Measurements from ENCODE around the gene PANX2. TPM values are rescaled to one million over a fixed set of nuclear protein-coding genes. Genes with fewer than 3 reads are reported as not detected.
"Not testable (repeated sequence)": the region's sequence is repeated elsewhere in the genome, so short reads cannot be mapped to it uniquely, and the experiment has no call there.

The PANX2 gene, protein sequence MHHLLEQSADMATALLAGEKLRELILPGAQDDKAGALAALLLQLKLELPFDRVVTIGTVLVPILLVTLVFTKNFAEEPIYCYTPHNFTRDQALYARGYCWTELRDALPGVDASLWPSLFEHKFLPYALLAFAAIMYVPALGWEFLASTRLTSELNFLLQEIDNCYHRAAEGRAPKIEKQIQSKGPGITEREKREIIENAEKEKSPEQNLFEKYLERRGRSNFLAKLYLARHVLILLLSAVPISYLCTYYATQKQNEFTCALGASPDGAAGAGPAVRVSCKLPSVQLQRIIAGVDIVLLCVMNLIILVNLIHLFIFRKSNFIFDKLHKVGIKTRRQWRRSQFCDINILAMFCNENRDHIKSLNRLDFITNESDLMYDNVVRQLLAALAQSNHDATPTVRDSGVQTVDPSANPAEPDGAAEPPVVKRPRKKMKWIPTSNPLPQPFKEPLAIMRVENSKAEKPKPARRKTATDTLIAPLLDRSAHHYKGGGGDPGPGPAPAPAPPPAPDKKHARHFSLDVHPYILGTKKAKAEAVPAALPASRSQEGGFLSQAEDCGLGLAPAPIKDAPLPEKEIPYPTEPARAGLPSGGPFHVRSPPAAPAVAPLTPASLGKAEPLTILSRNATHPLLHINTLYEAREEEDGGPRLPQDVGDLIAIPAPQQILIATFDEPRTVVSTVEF
- 0.54 and 3.3 TPM in 2 replicates for total RNA-seq (2014; rRNA removed; shearing (Covaris generic))

DNA sequence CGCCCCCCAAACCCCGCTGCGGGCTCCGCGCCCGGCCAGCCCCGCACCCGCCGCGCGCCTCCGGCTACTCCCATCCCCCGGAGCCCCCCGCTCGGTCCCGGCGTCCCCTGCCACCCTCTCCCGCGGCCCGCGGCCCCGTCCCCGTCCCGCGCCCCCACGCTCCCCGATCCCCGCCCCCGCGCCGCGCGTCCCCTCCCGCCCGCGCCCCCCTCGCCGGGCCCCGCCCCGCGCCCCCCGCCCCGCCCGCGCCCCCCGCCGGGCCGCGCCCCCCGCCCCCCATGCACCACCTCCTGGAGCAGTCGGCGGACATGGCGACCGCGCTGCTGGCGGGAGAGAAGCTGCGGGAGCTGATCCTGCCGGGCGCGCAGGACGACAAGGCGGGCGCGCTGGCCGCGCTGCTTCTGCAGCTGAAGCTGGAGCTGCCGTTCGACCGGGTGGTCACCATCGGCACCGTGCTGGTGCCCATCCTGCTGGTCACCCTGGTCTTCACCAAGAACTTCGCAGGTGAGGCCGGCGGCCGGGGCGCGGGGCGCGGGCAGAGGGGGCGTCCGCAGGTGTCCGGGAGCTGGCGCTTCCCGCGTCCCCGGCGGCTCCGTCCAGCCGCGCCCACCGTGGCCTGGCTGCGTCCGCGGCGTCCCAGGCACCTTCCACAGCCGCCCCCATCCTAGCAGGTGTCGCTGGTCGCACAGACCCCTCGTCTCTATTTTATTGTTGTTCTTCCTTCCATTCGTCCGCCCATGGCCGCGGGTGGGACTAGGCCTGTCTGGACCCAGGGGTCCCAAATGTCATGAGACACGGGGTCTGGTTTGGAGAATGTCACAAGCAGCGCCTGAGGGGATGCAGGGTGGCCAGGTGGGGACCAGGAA lies at the start of gene PANX2:
TSS of gene PANX2 (plus strand) at position 279 of the 866 bp plus-strand sequence. CDS start at position 279, 0 bp downstream.
- DNase-seq (ENCODE audit: low read depth): no peak

DNA sequence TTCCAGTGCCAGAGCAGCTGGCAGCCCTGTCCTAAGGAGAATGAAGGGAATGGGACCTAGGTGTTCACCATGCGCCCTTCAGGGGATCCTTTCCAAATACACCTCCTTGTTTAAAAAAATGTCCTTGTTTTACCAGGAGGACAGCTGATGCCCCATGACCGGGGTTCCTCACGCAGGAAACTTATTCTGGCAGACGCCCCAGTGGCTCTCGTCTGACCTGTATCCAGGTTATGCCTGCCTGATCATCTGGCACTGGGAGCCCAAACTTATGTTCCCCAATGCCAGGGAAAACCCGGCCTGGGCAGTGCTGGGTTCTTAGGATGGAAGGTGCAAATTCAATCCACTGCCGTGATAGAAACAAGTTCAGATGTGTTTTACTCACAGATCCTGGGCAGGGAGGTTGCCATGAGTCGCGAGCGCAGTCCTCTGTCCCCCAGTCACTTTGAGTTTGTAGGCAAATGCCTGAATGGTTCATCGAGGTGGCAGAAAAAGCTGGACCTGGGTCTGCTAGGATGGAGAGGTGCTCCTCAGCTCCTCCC lies 49.3 kb upstream of the PANX2 start:
- DNase-seq (ENCODE audit: low read depth): no peak

DNA sequence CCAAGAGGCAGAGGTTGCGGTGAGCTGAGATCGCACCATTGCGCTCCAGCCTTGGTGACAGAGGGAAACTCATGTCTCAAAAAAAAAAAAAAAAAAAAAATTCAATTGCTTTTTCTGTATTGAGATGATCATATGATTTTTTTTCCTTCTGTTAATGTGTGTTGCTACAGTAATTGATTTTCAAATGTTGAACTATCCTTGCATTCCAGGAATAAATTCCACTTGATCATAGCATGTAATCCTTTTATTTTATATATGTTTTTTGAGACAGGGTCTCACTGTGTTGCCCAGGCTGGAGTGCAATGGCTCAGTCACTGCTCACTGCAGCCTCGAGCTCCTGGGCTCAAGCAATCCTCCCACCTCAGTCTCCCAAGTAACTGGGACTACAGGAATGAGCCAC lies 47.4 kb upstream of the PANX2 start:
- no peak for DNase-seq (ENCODE audit: low read depth)

DNA sequence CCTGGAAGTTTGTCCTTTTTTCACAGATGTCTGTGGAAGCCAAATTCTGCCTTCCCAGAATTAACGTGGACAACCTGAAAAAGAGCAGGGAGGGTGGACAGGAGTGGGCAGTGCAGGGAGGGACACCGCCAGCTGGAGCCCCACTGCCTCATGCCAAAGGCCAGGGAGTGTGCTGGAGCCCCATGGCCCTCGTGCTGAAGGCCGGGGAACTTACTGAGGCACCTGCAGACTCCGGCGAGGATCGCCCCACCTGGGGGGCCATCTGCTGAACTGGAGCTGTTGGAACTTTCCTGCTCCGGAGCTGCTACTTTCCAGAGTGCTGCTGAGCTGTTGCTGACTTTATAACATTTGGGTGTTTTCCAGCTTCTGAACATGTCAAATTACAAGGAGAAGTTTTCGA lies 45.5 kb upstream of the PANX2 start:
- no peak for DNase-seq (ENCODE audit: low read depth)

DNA sequence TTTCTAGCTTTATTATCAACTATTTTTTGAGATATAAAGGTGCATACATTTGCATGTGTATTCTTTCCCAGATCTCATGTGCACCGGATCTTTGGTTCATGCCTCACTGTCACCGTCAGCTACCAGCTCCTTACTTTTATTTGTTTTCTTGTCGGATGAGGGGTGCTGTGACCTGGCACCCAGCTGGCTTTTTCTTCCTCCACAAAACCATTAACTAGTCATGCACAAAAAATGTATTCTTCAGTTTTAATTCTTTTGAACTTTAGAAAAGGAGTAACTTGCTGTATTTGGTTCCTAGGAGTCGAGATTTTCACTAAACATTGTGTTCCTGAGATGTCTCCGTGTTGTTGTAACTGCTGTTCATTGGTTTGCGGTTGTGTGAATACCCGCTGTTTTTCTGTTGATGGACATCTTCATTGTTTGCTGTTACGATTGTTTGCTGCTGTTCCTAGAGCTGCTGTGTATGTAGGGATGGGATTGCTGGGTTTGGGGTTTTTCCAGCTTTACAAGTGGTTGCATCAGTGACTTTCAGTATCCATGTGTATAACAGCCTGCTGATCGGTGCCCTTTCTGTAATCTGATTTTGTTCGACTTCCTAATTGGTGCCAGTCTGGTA lies 41.3 kb upstream of the PANX2 start:
- DNase-seq (ENCODE audit: low read depth): no peak

DNA sequence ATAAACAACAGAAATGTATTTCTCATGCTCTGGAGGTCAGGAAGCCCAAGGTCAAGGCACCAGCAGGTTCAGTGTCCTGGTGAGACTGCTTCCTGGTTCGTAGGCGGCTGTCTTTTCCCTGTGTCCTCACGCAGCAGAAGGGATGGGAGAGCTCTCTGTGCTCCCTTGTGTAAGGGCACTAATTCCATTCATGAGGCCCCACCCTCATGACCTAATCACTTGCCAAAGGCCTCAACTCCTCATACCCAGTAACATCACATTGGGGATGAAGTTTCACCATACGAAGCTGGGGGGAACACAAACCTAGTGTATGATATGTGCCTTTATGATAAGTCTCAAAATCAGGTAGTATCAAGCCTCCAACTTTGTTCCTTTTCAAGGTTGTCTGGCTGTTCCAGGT lies 38.6 kb upstream of the PANX2 start:
- DNase-seq (ENCODE audit: low read depth): no peak

DNA sequence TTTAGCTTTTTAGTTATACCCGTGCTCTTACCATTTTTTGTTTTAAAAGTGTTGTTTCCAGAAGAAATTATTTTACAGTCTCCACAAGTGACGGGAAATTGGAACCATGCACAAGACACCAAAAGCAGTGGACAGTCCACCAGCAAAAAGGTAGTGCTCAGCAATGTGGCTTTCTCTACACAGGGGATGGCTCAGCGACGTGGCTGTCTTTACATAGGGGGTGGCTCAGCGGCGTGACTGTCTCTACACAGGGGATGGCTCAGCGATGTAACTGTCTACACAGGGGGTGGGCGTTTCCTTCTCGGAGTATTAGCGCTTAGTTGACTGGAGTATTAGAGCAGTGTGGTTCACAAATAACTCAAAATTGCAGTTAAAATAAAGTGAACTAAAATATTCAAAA lies 36.0 kb upstream of the PANX2 start:
- DNase-seq (ENCODE audit: low read depth): no peak

DNA sequence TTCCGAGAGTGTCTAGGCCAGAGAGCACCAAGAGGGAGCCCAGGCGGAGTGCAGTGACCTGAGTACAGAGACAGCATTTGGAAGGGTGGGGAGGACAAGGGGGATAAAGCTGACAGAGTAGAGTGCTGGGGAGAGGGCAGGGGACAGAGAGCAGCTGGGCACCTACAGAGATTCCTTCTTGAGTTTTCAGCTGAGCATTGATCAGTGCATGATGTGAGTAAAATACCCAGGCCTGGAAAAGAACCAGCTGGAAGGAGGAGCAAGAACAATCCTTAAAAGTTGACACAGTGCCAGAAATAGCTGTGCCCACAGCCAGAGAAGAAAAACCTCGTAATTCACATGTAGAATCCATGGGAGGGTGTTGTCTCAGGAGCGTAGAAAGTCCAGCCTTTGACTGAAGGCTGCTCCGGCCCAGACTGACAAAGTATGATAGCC lies 33.9 kb upstream of the PANX2 start:
- DNase-seq (ENCODE audit: low read depth): no peak

DNA sequence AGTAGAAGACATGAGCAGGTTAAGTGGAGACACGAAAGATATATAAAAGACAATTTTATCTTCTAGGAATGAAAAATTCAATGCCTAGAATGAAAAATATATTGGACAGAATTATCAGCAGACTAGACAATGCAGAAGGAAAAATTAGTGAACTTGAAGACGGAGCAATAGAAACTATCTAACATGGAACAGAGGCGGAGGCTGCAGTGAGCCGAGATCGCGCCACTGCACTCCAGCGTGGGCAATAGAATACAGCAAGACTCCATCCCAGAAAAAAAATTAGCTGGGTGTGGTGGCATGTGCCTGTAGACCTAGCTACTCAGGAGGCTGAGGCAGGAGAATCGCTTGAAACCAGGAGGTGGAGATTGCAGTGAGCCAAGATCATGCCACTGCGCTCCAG lies 33.3 kb upstream of the PANX2 start:
- DNase-seq (ENCODE audit: low read depth): not testable (repeated sequence)

DNA sequence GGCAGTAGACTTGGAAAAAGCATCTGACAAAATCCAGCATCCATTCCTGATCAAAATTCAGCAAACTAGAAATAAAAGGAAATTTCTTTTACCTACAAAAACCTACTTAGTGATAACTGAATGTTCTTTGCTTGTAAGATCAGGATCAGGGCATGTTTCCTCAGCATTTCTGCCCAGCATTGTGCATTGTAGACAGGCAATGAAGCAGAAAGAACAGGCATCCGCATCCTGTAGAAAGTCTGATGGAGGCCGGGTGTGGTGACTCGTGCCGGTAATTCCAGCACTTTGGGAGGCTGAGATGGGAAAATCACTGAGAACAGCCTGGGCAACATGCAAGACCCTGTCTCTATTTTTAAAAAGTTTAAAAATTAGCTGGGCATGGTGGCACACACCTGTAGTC lies 32.5 kb upstream of the PANX2 start:
- peak; percentile 15 for DNase-seq (ENCODE audit: low read depth)

DNA sequence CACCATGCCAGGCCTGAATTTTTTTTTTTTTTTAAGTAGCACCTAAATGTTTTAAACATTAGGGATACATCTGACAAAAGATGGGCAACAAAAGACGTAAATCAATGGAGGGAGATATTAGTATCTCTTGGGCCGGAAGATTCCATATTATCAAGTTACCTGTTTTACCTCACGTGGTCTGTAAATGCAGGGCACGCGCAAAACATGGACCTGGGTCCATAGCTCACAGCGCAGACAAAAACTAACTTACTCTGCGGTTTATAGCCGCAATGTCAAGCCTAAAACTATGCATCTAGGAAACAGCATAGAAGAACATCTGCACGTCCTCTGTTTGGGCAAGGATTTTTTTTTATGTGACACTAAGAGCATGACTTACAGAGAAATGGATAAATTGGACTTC lies 31.5 kb upstream of the PANX2 start:
- DNase-seq (ENCODE audit: low read depth): no peak

DNA sequence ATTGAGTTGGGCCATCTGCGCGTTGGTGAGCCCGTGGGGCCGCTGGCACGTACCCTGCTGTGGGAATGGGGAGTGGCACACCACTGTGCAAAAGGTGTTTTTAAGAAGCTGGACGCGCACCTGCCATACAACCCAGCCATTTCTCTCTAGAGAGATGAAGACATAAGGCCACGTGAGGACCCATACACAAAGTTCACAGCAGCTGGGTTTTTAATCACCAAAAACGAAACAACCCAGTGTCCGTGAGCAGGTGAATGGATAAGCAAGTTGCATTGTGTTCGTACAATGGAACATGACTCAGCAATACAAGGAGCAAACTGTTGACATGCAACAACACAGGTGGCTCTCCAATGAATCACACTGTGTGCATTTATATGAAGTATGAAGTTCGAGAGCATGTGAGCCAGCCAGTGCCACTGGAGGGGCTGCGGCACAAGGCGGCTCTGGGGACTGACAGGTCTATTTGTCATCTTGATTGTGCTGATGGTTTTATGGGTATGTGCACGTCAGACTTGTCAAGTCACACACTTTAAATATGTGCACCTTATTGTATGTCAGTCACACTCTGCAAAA lies 30.6 kb upstream of the PANX2 start:
- no peak for DNase-seq (ENCODE audit: low read depth)

DNA sequence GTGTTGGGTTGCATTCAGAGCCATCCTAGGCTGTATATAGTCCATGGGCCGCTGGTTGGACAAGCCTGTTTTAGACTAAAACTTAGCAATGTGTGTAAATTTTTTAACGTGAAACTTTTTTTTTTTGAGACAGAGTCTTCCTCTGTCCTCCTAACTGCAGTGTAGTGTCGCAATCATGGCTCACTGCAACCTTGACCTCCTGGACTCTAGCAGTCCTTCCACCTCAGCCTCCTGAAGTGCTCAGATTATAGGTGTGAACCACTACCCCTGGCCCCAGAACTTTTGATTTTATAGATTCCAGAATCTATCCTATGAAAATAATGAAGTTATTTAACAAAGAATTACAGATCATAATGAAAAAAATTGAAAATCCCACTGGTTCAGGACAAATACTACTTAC lies 29.9 kb upstream of the PANX2 start:
- DNase-seq (ENCODE audit: low read depth): no peak

DNA sequence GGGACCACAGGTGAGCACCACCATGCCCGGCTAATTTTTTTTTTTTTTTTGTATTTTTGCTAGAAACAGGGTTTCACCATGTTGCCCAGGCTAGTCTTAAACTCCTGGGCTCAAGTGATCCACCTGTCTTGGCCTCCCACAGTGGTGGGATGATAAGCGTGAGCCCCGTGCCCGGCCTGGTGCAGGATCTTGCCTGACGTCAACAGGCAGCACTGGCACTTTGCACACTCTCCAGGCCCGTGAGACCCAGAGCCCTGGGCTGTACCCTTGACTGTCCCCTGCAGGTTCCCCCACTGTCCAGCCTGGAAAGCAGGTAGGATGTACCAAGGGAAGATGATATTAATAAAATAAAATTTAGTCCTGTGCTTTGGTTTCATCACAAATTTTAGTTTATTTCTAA lies 29.1 kb upstream of the PANX2 start:
- DNase-seq (ENCODE audit: low read depth): no peak

DNA sequence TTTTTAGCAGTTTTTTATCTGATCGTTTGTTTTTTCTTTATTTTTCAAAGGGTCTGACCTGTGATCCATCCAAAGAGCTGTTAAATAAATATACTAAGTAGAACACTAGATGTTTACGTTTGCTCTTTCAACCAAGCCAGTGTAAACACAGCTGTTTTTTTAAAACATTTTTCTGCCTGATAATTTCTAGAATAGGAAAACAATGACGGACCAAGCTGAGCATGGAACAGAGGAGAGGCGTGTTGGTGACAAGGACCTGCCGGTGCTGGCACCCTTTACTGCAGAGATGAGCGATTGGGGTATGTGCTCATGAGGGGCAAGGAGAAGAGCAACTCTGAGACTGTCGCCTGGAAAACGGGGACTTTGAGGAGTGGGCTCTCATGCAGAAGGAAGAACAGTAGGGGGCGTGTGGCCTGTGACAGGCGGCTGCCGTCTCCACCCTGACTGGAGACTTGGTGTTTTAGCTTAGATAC lies 28.6 kb upstream of the PANX2 start:
- no peak for DNase-seq (ENCODE audit: low read depth)

DNA sequence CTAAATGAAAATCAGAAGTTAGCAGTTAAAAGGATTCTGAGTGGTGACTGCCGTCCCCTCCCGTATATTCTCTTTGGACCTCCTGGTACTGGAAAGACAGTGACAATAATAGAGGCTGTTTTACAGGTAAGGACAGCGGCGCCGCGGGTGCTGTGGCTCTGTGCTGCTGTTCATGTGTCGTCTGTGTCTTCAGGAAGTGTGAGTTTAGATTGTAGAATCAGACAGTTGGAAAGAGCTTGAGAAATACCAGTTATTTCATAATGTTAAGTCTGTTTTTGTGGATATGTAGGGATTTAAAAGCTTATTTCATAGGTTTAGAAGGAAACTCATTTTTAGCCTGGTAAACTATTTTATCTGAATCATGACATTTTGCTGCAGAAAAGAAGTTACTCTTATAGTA lies 27.4 kb upstream of the PANX2 start:
- no peak for DNase-seq (ENCODE audit: low read depth)

DNA sequence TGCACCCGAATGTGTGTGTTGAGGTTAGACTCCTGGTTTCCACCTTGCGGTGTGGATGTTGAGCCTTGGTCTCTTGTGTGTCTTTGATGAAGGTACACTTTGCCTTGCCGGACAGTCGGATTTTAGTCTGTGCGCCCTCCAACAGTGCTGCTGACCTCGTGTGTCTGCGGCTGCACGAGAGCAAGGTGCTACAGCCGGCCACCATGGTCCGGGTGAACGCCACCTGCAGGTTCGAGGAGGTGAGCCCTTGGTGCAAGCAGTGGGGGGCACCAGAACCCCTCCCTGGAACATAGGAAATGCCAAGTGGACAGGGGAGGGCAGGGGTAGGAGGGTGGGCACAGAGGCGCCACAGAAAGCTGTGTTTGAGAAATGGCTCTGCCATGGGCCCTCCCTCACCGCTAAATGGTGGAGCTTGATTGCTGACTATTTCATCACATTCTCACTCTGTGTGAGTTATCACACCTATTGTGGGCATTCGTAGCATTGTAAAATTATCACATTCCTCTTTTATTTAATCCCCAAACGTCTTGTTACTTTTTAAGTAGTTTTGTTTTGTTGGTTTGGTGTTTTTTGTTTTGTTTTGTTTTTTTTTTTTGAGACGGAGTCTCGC lies 26.4 kb upstream of the PANX2 start:
- no peak for DNase-seq (ENCODE audit: low read depth)

DNA sequence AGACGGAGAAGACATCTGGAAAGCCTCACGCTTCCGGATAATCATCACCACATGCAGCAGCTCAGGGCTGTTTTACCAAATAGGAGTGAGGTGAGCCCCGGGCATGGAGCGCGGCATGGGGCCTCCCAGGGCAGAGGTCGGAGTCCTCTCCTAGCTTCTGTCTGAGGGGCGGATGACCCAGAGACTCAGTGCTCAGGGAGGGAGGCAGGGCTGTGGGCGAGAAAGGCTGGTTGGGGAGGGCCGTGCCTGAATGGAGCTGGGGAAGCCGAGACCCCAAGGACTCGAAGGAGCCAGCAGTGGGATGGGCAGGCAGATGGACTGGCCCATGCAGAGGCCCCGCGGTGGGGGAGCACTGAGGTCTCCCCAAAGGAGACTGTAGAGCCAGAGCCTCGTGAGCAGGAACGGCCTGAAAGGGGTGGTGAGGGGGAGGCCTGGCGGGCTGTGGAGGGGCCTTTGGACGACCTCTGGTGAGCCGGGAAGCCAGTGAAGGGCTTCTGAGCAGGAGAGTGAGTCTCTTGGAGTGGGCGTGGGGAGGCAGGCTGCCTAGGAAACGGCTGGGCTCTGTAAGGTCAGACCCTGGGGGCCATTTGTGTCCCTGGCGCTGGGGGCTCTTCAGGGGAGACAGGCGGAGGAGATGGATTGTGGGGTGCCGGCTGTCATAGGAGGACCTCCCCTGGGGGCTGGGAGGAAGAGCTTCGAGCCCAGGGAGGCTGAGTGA lies 24.7 kb upstream of the PANX2 start:
- no peak for DNase-seq (ENCODE audit: low read depth)

DNA sequence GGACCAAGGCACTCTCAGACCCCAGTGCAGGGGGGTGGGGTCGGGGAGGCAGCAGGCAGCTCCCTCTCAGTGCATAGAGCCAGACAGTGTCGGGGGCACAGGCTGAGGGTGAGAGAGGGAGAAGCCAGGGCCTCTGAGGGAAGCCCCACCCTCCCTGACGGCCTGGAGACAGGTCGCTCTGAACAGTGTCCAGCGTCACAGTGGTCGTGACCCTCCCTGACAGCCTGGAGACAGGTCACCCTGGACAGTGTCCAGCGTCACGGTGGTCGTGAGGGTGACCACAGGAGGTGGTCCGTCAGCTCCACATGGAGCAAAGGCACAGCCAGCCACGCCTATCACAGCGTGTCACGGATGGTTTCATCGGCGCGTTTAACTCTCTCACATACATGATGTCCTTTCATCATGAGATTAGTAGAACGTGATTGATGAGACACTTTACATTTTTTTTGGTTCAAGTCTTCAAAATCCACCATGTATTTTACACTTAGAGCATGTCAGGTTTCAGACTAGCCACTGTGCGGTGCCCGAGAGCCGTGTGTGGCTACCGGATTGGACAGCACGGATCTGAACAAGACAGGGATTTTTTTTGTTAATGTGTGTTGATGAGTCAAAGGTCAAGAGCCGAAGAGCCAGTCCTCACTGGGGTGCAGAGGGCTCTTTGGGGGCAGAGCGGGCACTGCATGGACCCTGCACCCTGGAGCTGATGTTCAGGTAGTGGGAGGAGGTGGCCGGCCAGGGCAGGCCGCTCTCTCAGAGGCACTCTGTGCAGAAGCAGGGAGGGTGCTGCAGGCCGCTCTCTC lies 23.9 kb upstream of the PANX2 start:
- DNase-seq (ENCODE audit: low read depth): peak; percentile 27

Data from M059J (cell line).